IPS-18c (cell line): ENCODE measurements around the gene NTRK3.
A peak's percentile ranks its signal among the peaks of the same experiment; 100 is the strongest.

Experiments used
- H3K4me3 ChIP-seq: 2 replicates; pipeline ENCODE4 v1.7.0; 2013; ENCODE audit warnings: low read depth, mild to moderate bottlenecking, low read length, moderate library complexity; ENCODE audit not compliant: insufficient read depth
- H3K9me3 ChIP-seq: one replicate; pipeline ENCODE4 v1.6.1; 2013; ENCODE audit warnings: mild to moderate bottlenecking, low read length, moderate library complexity; ENCODE audit not compliant: control insufficient read depth, insufficient read depth

NTRK3 gene

GRCh38 chr15:88267720-88268119, 11.2 kb upstream of the NTRK3 start:
- peaks cover 2% of the 10 kb centered on the region for H3K9me3 ChIP-seq
- H3K4me3 ChIP-seq = no peak overlapping the region

DNA sequence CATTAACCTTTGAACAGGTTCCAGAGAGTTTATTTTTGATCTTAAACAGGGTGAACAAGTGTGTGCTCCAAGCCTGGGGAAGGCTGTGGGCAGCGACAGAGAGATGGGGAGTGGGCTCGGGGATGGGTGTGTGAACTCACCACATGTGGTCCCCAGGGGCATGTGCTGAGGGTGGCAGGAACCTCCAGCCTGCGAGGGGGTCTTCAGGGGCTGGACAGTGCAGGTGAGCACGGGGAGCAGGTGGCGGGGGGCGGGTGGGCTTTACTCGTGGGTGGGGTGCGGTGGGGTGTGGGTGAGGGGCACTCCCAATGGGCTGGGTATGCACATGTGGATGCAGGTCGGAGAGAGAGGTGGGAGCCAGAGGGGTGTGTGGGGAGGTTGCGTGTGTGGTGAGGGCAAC, 9.6 kb upstream of the NTRK3 start:
- Histone ChIP-seq H3K9me3 (peaks cover 2% of the 10 kb centered on the region), H3K4me3 (no peak overlapping the region)

GRCh38 chr15:88264622-88265021, 8.1 kb upstream of the NTRK3 start:
- H3K4me3 ChIP-seq = no peak overlapping the region

DNA sequence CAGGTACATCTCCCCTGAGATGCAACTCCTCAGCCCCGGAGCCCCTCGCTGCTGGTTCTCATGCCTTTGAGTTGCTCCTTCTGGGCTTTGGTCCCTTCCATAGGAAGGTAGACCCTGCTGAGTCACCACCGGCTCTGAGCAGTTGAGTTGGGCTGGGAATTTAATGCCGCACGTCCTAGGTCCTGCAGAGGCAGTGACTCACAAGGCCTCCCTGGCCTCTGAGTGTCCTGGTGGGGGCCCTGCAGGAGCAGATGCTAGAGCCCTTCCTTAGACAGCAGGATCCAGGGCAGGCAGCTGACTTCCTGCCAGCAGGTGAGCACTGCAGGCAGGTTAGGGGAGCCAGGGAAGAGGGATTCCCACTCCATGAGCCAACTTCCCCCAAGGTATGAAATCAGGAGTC, 5.5 kb upstream of the NTRK3 start:
- Histone ChIP-seq H3K4me3 (no peak overlapping the region), H3K9me3 (no peaks in the 10 kb centered on the region)

More at GRCh38 chr15:88264622-88265021, 8.1 kb upstream of the NTRK3 start:
- peaks cover 2% of the 10 kb centered on the region for H3K9me3 ChIP-seq

DNA sequence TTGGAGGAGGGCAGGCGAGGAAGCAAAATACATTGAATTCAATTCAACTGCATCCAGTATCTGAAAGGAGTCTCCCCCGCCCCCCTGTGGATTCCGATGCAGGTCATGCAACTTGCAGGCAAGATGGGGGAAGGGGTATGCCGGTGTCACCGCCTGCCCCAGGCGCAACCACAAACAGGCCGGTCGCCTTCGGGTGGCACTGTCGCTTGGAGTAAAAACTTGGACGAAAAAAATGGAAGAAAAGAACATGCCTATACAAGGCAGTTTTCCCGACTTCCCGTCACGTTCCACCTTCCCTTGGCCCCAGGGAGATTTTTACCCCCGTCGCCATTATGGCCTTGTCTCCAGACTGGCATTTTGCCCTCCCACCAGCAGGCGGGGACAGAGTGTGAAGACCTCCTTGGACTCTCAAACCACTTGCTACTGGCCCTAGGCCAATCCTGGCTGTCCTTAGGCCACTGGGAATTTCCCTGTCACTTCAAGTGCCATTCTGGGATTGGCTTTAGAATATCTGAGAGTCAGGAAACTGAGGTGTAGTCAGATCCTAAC, 1.6 kb upstream of the NTRK3 start:
- no peaks in the 10 kb centered on the region for H3K9me3 ChIP-seq
- H3K4me3 ChIP-seq = peak overlapping the region; percentile 76

DNA sequence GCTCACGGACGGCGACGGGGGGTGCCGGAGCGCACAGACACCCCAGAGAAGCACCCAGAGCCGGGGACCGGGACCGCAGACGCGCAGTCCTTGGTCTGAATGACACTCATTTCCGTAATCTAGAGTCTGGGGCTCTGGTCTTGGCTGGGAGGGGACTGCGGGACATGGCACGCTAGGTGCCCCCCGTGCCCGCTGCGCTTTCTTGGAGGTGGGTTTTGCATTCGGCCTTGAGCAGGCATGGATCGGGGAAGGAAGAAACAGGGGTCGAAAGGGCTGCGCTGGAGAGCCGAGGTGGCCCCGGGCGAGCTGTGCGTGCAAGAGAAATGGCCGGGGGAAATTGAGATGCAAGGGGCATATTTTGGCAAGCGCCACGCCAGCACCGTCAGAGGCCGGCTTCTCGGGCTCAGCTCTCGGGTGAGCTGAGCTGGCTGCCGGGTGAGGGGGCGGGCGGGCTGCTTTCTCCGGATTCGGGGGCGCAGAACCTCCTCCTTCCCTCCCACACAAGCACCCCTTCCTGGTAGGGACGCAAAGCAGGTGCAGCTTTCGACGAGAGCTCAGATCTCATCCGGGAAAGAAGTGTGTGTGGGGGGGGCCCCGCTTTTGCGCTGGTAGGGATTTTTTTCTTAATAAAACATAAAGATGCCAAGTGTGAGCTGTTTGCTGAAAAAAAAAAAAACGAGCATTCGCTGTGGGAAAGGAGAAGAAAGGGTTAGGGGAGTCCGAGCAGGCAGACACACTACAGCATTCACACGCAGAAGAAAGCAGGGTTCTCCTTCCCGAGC, 963 bp upstream of the NTRK3 start:
- peak overlapping the region; percentile 76 for H3K4me3 ChIP-seq
- no peaks in the 10 kb centered on the region for H3K9me3 ChIP-seq

DNA sequence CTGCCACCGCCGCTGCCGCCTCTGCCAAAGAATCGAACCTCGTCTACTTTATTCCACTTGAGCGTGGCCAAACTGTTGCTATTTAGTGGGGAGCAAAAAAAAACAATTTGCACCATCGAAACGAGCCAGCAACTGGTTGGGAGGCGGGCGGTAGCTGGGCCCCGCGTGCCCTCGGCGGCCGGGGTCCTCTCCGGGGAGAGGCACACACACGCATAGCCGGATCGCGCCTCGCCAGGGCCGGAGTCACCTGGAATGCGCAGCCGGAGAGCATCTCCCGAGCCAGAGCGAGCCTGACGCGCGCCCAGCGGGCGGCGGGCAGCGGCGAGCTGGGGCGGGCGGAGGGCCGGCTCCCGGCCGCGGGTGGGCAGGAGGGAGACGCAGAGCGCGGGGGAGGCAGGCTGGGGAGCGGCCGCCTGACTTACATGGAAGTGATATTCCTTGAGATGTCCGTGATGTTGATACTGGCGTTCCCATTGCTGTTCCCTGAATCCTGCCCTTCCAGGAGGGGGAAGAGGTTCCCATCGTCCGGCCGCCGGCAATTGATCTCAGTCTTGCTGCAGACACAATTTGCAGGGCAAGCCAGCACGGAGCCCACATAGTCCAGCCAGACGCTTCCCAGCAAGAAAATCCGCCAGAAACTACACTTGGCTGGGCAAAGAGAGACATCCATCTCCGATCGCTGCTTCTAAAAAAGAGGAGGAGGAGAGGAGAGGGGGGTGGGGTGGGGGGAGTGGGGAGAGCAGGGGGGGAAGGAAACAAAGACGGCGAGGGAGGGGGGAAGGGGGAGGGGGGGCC, 858 bp downstream of the NTRK3 start:
- Histone ChIP-seq H3K4me3 (peak overlapping the region; percentile 75), H3K9me3 (no peaks in the 10 kb centered on the region)

GRCh38 chr15:88255087-88255483, 1.5 kb downstream of the NTRK3 start:
- H3K4me3 ChIP-seq = peak overlapping the region; percentile 64
- H3K9me3 ChIP-seq = no peaks in the 10 kb centered on the region

DNA sequence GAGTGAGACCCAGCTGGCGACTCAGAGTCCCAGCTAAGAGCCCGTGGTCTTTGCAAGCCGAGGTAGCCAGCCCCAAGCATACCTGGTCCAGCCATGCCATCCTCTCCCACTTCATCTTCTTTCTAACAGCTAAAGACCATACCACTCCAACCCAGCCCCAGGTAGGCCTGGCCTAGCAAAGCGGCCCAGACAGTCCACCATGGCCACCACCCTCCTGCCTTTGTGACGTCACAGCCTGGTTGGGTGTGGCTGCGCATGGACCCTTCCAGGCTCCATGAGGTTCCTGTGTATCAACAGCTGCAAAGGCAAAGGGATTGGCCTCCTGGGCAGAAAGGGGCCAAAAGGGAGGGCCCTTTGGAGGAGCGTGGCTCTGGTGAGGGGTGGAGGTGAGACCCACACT, 4.1 kb downstream of the NTRK3 start:
- no peaks in the 10 kb centered on the region for H3K9me3 ChIP-seq
- no peak overlapping the region for H3K4me3 ChIP-seq

GRCh38 chr15:88250826-88251225, 5.7 kb downstream of the NTRK3 start:
- H3K9me3 ChIP-seq = no peaks in the 10 kb centered on the region
- H3K4me3 ChIP-seq = no peak overlapping the region

DNA sequence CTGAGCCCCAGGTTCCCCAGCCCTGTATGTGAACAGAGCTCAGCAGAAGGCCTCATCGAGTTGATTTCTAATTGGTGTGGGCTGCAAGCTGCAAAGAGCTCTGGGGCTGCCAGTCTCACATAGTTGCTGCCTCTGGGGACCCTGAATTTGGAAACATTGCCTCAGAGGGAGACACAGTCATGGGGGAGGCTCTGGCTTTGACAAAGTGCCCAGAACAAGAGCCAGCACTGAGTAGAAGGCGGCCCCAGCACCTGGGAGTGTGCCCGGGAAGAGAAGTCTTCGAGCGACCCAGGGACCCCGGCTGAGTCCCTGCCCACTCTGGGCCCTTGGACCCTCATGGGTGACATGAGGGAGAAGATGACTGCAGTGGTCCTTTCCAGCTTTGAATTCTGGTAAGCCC, 7.3 kb downstream of the NTRK3 start:
- no peak overlapping the region for H3K4me3 ChIP-seq
- H3K9me3 ChIP-seq = no peaks in the 10 kb centered on the region

- Histone ChIP-seq H3K4me3 (no peak overlapping the region), H3K9me3 (no peaks in the 10 kb centered on the region)
Observed at GRCh38 chr15:88247914-88248313, 8.6 kb downstream of the NTRK3 start.

GRCh38 chr15:88246666-88247446, 9.7 kb downstream of the NTRK3 start:
- H3K4me3 ChIP-seq = no peak overlapping the region
- no peaks in the 10 kb centered on the region for H3K9me3 ChIP-seq

DNA sequence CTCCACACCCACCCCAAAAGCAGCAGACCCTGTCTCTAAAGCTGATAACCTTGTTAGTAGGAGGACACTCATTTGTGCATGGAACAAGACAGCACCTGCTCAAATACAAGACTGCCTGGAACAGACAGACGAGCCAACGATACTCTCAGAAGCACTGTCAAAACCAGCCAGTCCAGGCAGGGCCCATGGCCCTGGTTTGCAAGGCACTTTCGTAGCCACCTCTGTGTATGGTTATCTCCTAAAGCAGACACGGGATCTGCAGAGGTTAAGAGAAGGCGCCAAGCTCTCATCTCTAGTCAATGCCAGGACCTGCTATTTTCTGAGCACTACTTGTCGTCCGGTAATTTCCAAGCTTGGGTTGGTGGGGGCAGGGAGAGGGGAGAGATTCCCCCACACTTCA, 10.5 kb downstream of the NTRK3 start:
- Histone ChIP-seq H3K4me3 (no peak overlapping the region), H3K9me3 (no peaks in the 10 kb centered on the region)

GRCh38 chr15:88243895-88244787, 12.4 kb downstream of the NTRK3 start:
- Histone ChIP-seq H3K9me3 (no peaks in the 10 kb centered on the region), H3K4me3 (no peak overlapping the region)
